Astrocyte of the spinal cord (primary cell): ENCODE results near the gene PRKCA.

Experiments
- DNase-seq: peaks from one replicate; pipeline ENCODE4 v3.0.0; 2011; ENCODE audit warnings: low read depth, low spot score
- H3K4me3 ChIP-seq: 2 replicates; pipeline ENCODE4 v1.5.1; 2011; ENCODE audit warnings: low read depth, mild to moderate bottlenecking, low read length, moderate library complexity
- in situ Hi-C: cut with HindIII; loops from 2 replicates; pipeline ENCODE4 v1.10.0; 2017; ENCODE audit warnings: low sequenced_read_pairs
- TF ChIP-seq, protein P1 (sequence below): IDR thresholded peaks from 2 replicates; pipeline ENCODE4 v1.5.1; 2012; ENCODE audit warnings: low read depth, mild to moderate bottlenecking, low read length, inconsistent platforms

PRKCA gene

DNA sequence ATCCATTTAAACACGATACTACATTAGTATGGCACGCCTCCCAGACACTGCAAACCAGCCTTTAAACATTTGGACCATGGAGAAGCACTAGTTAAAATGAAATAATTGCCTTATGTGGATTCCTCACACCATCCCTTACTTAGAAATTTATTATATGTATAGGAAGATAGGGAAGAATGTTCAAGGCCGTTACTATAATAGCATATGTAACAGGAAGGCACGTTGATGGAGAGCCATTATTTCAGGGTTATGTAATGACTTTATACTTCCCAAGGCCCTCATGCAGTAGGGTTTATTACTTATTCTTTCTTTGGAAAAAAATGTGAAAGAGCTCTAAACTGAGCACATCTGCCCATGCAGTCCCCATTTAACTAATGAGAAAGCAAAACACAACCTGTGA, 435.9 kb downstream of the PRKCA start:
- TF ChIP-seq, protein P1, sequence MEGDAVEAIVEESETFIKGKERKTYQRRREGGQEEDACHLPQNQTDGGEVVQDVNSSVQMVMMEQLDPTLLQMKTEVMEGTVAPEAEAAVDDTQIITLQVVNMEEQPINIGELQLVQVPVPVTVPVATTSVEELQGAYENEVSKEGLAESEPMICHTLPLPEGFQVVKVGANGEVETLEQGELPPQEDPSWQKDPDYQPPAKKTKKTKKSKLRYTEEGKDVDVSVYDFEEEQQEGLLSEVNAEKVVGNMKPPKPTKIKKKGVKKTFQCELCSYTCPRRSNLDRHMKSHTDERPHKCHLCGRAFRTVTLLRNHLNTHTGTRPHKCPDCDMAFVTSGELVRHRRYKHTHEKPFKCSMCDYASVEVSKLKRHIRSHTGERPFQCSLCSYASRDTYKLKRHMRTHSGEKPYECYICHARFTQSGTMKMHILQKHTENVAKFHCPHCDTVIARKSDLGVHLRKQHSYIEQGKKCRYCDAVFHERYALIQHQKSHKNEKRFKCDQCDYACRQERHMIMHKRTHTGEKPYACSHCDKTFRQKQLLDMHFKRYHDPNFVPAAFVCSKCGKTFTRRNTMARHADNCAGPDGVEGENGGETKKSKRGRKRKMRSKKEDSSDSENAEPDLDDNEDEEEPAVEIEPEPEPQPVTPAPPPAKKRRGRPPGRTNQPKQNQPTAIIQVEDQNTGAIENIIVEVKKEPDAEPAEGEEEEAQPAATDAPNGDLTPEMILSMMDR: no peak
- no peak overlapping the region for H3K4me3 ChIP-seq
- in situ Hi-C loops: no loop called here
- no peak for DNase-seq

DNA sequence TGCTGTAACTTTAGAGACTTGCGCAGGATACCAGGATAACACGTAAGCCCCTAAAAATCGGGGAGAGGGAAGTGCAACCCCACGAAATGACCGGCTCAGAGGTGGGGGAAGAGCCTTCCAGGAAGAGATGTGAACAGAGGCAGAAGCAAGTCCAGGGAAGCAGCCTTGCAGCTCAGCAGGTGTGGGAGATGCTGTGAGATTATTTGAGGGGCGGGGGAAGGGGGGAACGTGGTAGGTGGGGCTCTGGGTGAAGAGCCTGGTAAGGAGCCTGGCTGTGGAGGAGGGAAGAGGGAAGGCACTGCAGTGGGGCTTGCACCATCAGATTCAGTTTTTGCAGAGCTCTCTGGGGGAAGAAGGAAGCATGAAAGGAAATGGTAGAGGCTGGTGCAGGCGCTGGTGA, 437.1 kb downstream of the PRKCA start:
- in situ Hi-C loops: no loop called here
- no peak for DNase-seq
- TF ChIP-seq, protein P1: no peak
- H3K4me3 ChIP-seq: no peak overlapping the region

DNA sequence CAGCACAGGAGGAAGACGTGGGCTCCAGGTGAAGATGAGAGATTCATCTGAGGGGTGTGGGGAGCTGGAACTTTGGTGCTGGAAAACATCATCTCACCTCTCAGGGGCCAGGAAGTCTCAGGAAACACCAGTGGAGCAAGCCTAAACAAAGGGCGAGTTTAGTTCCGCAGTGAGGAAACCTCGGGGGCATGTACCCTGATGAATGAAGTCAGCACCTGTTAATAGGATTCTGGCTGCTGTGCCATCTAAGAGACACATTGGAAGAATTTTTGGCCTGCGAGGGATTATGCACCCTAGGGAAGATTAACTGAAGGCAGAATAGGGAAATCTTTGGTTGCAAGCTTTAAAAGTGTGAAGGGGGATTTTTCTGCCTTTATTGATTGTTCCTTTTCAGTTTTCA, 437.8 kb downstream of the PRKCA start:
- TF ChIP-seq, protein P1: no peak
- in situ Hi-C loops: no loop called here
- no peak for DNase-seq
- no peak overlapping the region for H3K4me3 ChIP-seq

DNA sequence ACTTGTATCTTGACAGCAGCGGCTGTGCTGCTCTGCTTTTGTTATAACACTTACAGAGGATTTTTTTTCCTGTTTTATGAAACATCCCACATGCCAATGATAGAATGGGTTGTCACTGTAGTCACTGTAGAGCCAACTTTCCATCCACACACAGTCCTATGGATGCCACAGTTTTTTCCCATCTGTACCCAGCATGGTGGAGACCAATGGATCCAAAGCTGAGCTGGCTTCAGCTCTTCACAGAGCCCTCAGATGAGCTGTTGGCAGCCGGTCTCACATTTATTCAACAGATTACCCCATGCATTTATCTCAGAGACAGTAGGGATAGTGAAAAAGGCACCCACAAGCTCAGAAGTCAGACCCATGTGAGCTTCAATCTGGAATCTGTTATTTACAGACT, 441.1 kb downstream of the PRKCA start:
- TF ChIP-seq, protein P1: no peak
- DNase-seq: no peak
- H3K4me3 ChIP-seq: no peak overlapping the region
- in situ Hi-C loops: no loop called here

DNA sequence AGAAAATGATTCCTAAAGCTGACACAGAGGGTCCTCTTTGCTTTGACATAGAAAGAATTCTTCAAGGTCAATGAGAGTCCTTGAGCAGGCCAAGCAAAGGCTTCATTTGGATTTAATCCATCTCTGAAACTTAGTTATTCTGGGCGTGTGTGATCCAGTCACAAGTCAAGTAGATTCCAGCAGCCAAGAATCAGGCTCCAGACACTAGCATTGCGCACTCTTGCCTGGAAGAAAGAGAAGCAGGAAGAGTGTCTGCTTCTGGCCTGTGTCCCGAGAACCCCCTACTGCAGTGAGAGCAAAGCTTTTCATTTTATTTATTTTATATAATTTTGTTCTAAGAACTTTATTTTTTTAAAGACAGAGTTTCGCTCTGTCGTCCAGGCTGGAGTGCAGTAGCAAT, 444.3 kb downstream of the PRKCA start:
- DNase-seq: no peak
- TF ChIP-seq, protein P1: no peak
- H3K4me3 ChIP-seq: no peak overlapping the region
- in situ Hi-C loops: no loop called here

DNA sequence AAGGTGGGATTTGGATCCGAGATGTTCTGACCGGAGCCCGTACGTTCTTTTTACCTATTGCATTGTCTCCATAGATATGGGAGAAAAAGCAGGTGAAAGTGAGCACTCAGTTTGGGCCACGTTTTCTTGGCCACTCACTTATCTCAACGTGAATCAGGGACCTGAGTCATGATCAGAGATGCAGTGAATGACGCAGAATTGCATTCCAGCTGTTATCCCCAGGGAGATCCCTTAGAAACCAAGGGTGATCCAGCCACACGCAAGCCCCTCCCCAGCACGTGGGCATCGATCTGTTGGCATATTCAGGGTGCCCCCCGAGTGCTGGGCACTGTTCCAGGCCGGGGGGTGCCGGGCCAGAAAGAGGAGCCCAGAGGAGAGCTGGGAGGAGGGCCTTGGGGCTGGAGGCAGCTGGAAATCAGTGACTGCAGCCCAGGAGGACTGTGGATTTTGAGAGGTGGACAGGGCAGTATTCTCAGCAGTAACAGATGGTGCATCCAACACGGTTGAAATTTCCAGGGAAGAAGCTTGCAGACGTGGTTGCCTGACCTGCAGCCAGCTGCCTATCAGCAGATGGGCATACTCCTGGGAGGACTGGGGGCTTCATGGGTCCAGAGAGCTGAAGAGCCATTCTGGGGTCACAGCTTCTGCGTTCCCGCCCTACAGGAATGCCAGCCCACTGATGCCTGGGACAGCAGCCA, 445.3 kb downstream of the PRKCA start:
- H3K4me3 ChIP-seq: no peak overlapping the region
- DNase-seq: peak; percentile 82
- TF ChIP-seq, protein P1: no peak
- in situ Hi-C loops: no loop called here
